Mononuclear cell (primary cell): ENCODE data around the gene ELAVL1. TPM values are rescaled to one million over a fixed set of nuclear protein-coding genes. Genes with fewer than 3 reads are reported as not detected.
A peak's percentile ranks its signal among the peaks of the same experiment; 100 is the strongest.
"Not testable (repeated sequence)": the region's sequence is repeated elsewhere in the genome, so short reads cannot be mapped to it uniquely, and the experiment has no call there.

ENCODE experiments used
- H3K27me3 ChIP-seq: 2 replicates; pipeline ENCODE4 v1.6.0; 2011; ENCODE audit warnings: low read length, control low read depth; ENCODE audit not compliant: insufficient read depth
- H3K4me1 ChIP-seq: 2 replicates; pipeline ENCODE4 v1.5.1; 2011; ENCODE audit warnings: mild to moderate bottlenecking, low read length, control low read depth; ENCODE audit not compliant: insufficient read depth
- H3K4me3 ChIP-seq: 2 replicates; pipeline ENCODE4 v1.5.1; 2011; ENCODE audit warnings: mild to moderate bottlenecking, low read length, moderate library complexity
- H3K9me3 ChIP-seq: 2 replicates; pipeline ENCODE4 v1.5.1; 2011; ENCODE audit warnings: low read depth, mild to moderate bottlenecking, control low read depth, low read length
- total RNA-seq: library from RNA; depleted of rRNA; stranded (reverse); fragments of >200 nt; gene quantifications from one replicate; pipeline ENCODE4 v1.2.3, GENCODE V29; 2012

ELAVL1 gene
- 9.2 TPM for total RNA-seq

DNA sequence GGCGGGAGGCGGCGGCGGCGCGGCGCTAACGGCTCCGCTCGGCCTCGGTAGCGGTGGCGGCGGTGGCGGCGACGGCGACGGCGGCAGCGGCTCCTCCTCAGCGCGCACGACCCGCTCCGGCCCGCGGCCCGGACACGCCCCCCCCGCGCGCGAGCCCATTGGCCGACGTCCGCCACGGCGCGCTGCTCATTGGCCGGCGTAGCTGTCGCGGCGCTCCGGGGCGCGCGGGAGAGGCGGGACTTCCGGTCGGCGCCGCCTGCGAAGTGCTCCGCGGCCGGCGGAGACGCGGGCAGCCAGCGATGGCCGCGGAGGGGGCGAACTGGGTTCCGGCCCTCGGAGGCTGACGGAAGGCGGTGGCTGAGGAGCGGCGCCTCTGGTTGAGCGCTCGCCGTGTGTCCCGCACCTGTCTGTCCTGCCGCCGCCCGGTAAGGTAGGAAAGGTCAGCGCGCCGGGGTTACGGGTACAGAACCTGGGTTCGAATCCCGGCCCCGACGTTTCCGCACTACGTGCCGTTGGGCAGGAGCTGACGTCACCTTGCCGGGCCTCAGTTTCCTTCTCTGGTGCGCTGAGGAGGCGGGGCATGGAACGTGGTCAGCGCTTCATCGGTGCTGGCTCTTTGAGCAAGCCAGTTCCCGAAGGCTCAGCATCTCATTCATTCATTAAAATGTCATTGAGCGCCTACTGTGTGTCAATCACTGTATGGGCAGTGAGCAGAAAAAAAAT, at the start of gene ELAVL1:
Gene ELAVL1 (minus strand): TSS at position 108 of the 723 bp plus-strand sequence. CDS start 13,826 bp downstream, outside the sequence.
- Histone ChIP-seq H3K9me3 (no peaks in the 10 kb centered on the region), H3K4me3 (peak within 1 kb of the TSS; percentile 68), H3K4me1 (peaks cover 43% of the 10 kb centered on the region), H3K27me3 (no peaks in the 10 kb centered on the region)

DNA sequence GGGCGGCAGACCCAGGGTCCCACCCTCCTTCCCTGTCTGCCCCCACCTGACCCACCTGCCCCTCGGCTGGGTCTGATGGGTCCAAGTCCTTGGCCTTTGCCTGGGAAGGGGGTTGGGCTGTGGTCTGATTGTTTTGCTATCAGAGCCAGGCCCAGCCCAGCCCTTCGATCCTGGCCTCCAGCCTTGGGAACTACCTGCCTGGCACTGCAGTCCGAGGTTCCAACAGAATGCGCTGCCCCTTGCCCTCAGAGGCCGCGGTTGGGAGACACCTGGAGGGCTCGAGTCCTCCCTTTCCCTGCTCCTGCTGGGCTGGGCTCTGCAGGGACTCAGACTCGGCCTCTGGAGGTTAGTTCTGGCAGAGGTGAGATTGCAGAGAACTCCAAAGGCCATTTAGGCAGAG, 48.7 kb upstream of the ELAVL1 start:
- no peaks in the 10 kb centered on the region for H3K9me3 ChIP-seq
- no peak overlapping the region for H3K4me3 ChIP-seq
- no peaks in the 10 kb centered on the region for H3K27me3 ChIP-seq
- peaks cover 22% of the 10 kb centered on the region for H3K4me1 ChIP-seq

- Histone ChIP-seq H3K9me3 (no peaks in the 10 kb centered on the region), H3K27me3 (no peaks in the 10 kb centered on the region), H3K4me3 (no peak within 1 kb of the TSS), H3K4me1 (peaks cover 22% of the 10 kb centered on the region)
Observed at GRCh38 chr19:8052464-8052859, 47.0 kb upstream of the ELAVL1 start, which contains the start of gene CCL25. CCL25 (plus strand) TSS chr19:8052760; CDS start chr19:8053050, 290 bp downstream.

- H3K27me3 ChIP-seq: no peaks in the 10 kb centered on the region
- H3K9me3 ChIP-seq: no peaks in the 10 kb centered on the region
- peak overlapping the region; percentile 18 for H3K4me3 ChIP-seq
- H3K4me1 ChIP-seq: peaks cover 22% of the 10 kb centered on the region
Observed at GRCh38 chr19:8050274-8051096, 45.0 kb upstream of the ELAVL1 start.

DNA sequence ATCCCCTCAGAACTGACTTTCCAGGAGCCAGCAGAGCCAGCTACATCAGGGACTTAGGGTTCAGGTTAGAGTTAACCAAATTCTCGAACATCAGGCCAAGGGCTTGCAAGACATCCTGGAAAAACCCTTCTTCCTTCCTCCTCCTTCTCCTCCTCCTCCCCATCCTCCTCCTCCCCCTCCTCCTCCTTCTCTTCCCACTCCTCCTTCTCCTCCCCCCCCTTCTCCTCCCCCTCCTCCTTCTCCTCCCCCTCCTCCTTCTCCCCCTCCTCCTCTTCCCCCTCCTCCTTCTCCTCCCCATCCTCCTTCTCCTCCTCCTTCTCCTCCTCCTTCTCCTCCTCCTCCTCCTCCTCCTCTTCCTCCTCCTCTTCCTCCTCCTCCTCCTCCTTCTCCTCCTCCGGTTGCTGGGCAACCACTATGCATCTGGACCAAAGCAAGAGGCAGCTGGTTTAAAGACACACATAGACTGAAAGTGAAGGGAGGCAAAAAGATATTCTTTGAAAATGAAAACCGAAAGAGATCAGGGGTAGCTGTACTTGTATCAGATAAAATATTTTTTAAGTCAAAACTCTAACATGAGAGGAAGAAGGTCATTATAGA, 41.2 kb upstream of the ELAVL1 start:
- Histone ChIP-seq H3K4me3 (no peak overlapping the region), H3K27me3 (no peaks in the 10 kb centered on the region), H3K4me1 (peaks cover 15% of the 10 kb centered on the region), H3K9me3 (no peaks in the 10 kb centered on the region)

GRCh38 chr19:8045872-8046568, 40.6 kb upstream of the ELAVL1 start:
- Histone ChIP-seq H3K27me3 (no peaks in the 10 kb centered on the region), H3K4me1 (peaks cover 12% of the 10 kb centered on the region), H3K4me3 (no peak overlapping the region), H3K9me3 (no peaks in the 10 kb centered on the region)

DNA sequence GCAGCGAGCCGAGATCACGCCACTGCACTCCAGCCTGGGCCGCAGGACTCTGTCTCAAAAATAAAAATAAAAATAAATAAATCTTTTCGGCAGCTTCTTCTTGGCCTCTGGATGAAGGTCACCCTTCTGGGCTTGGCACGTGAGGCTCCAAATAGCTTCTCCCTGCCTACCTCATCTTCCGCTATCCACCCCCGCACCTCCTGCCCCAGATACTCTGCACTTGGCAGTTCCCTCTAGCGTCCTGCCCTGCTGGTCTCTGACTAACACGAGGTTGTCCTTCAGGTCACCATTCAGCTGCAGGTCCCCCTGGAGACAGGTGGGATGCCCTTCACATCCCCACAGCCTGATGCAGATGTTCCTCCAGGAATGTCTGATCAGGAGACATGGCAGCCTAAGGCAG, 38.6 kb upstream of the ELAVL1 start:
- Histone ChIP-seq H3K27me3 (no peaks in the 10 kb centered on the region), H3K9me3 (no peaks in the 10 kb centered on the region), H3K4me1 (no peaks in the 10 kb centered on the region), H3K4me3 (no peak overlapping the region)

GRCh38 chr19:8042900-8043299, 37.5 kb upstream of the ELAVL1 start:
- Histone ChIP-seq H3K4me1 (no peaks in the 10 kb centered on the region), H3K27me3 (no peaks in the 10 kb centered on the region), H3K4me3 (no peak overlapping the region), H3K9me3 (no peaks in the 10 kb centered on the region)

DNA sequence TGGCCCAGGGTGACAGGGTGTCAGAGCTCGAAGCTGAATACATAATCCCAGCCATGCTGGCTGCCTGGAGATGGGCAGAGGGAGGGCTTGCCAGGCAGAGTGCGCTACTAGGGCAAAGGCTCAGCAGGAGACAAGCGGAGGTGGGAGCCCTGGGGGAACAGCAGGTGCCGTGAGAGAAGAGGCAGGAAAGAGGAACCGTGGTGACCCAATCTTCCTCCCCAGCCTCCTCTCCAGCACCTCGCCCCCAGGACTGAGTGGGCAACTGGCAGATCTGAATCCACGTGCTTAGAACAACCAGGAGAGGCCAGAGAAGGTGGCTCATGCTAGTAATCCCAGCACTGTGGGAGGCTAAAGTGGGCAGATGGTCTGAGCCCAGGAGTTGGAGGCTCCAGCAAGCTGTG, 36.1 kb upstream of the ELAVL1 start:
- H3K4me1 ChIP-seq: no peaks in the 10 kb centered on the region
- no peaks in the 10 kb centered on the region for H3K27me3 ChIP-seq
- no peaks in the 10 kb centered on the region for H3K9me3 ChIP-seq
- H3K4me3 ChIP-seq: no peak overlapping the region

GRCh38 chr19:8039231-8039630, 33.8 kb upstream of the ELAVL1 start:
- no peaks in the 10 kb centered on the region for H3K9me3 ChIP-seq
- no peaks in the 10 kb centered on the region for H3K27me3 ChIP-seq
- H3K4me3 ChIP-seq: no peak overlapping the region
- no peaks in the 10 kb centered on the region for H3K4me1 ChIP-seq

DNA sequence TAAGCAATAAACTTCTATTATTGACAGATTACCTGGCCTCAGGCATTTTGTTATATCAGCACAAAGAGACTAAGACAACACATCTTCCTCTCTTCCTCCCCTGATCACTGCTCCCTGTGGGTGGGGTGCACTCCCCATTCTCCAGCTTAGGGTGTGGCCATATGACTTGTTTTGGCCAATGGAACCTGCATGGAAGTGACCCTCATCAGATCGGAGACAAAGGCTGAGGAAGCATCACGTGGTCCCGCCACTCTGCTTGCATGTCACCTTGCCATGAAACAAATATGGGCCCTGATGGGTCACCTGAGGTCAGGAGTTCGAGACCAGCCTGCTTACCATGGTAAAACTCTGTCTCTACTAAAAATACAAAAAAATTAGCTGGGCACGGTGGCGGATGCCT, 33.4 kb upstream of the ELAVL1 start:
- no peak overlapping the region for H3K4me3 ChIP-seq
- no peaks in the 10 kb centered on the region for H3K4me1 ChIP-seq
- H3K9me3 ChIP-seq: no peaks in the 10 kb centered on the region
- no peaks in the 10 kb centered on the region for H3K27me3 ChIP-seq

- H3K4me3 ChIP-seq: no peak overlapping the region
- no peaks in the 10 kb centered on the region for H3K9me3 ChIP-seq
- no peaks in the 10 kb centered on the region for H3K4me1 ChIP-seq
- H3K27me3 ChIP-seq: no peaks in the 10 kb centered on the region
Observed at GRCh38 chr19:8036434-8037099, 31.1 kb upstream of the ELAVL1 start.

GRCh38 chr19:8034178-8034525, 28.7 kb upstream of the ELAVL1 start:
- Histone ChIP-seq H3K27me3 (no peaks in the 10 kb centered on the region), H3K4me1 (no peaks in the 10 kb centered on the region), H3K9me3 (no peaks in the 10 kb centered on the region), H3K4me3 (no peak overlapping the region)

- not testable (repeated sequence) for H3K9me3 ChIP-seq, H3K27me3 ChIP-seq, H3K4me3 ChIP-seq, H3K4me1 ChIP-seq
Observed at GRCh38 chr19:8033287-8034177, 28.1 kb upstream of the ELAVL1 start.
